H1 (cell line): ENCODE measurements around the gene ST6GALNAC2. TPM values are rescaled to one million over a fixed set of nuclear protein-coding genes. Genes with fewer than 3 reads are reported as not detected.

Experiments used
- CTCF ChIA-PET: fragments of 300-600 bp; sonication (Branson Sonifier 250); formaldehyde crosslinking; loops from one replicate; lab custom pipeline; 2021; ENCODE audit not compliant: partially characterized antibody; lab: Charles Lee
- POLR2A ChIA-PET: fragments of 300-600 bp; sonication (Branson Sonifier 250); formaldehyde crosslinking; loops from one replicate; lab custom pipeline; 2021; ENCODE audit warnings: inconsistent platforms; ENCODE audit not compliant: partially characterized antibody; lab: Charles Lee
- DNase-seq, 2 experiments: peaks; one replicate each; pipeline versions ENCODE4 v3.0.0 to v3.0.0-alpha.2; 2010 to 2022; ENCODE audit warnings: low spot score in 2 of 2, low read depth in 1 of 2, mixed read lengths in 1 of 2
- FAIRE-seq: peaks from 2 replicates; lab custom pipeline; 2011; peaks lifted over from hg19 to GRCh38; lab: Jason Lieb, UNC
- H2AFZ ChIP-seq: 2 replicates; pipeline ENCODE4 v1.8.1; 2012; ENCODE audit warnings: low read length, inconsistent platforms
- H2AK5ac ChIP-seq: 2 replicates; pipeline ENCODE4 v1.6.1; 2013; ENCODE audit warnings: low read depth, low read length
- H2BK120ac ChIP-seq: replicated peaks from 2 replicates; pipeline ENCODE3; 2013; ENCODE audit warnings: low read depth, low read length, inconsistent platforms
- H2BK12ac ChIP-seq: 2 replicates; pipeline ENCODE4 v1.6.1; 2013; ENCODE audit warnings: low read depth, low read length
- H2BK15ac ChIP-seq: 2 replicates; pipeline ENCODE4 v1.6.1; 2013; ENCODE audit warnings: low read length
- H2BK20ac ChIP-seq: 2 replicates; pipeline ENCODE4 v1.6.1; 2013; ENCODE audit warnings: low read length
- H2BK5ac ChIP-seq: 2 replicates; pipeline ENCODE4 v1.6.1; 2013; ENCODE audit warnings: low read depth, low read length
- H3K14ac ChIP-seq: 2 replicates; pipeline ENCODE4 v1.6.1; 2013; ENCODE audit warnings: inconsistent platforms; ENCODE audit not compliant: insufficient read length
- H3K18ac ChIP-seq: 2 replicates; pipeline ENCODE4 v1.6.1; 2013; ENCODE audit warnings: low read length; ENCODE audit errors: extremely low read depth
- H3K23ac ChIP-seq: 2 replicates; pipeline ENCODE4 v1.6.1; 2013; ENCODE audit warnings: inconsistent platforms; ENCODE audit not compliant: insufficient read length
- H3K23me2 ChIP-seq: 2 replicates; pipeline ENCODE4 v1.6.1; 2013; ENCODE audit warnings: low read depth, low read length
- H3K27ac ChIP-seq: 2 replicates; pipeline ENCODE4 v1.6.1; 2011; ENCODE audit warnings: low read depth, low read length, inconsistent platforms
- H3K27me3 ChIP-seq, 4 experiments: replicated peaks in 1 of 4; 1 replicate in 1 of 4; 2 replicates in 3 of 4; pipeline versions ENCODE4 v1.6.1 to v1.8.1; 2011 to 2013; ENCODE audit warnings: low read length in 3 of 4, mild to moderate bottlenecking in 3 of 4, inconsistent platforms in 2 of 4, mixed read lengths in 2 of 4, moderate library complexity in 1 of 4; ENCODE audit not compliant: control insufficient read depth in 3 of 4, insufficient read depth in 3 of 4; ENCODE audit errors: extremely low read depth in 1 of 4
- H3K36me3 ChIP-seq, 4 experiments: 2 replicates each; pipeline versions ENCODE4 v1.6.1 to v1.8.1; 2011 to 2013; ENCODE audit warnings: mild to moderate bottlenecking in 4 of 4, low read length in 3 of 4, moderate library complexity in 2 of 4, control low read depth in 1 of 4, inconsistent platforms in 1 of 4; ENCODE audit not compliant: insufficient read depth in 4 of 4, control insufficient read depth in 2 of 4
- H3K4ac ChIP-seq: replicated peaks from 2 replicates; pipeline ENCODE3; 2013; ENCODE audit warnings: low read length, low read depth, mixed read lengths, inconsistent platforms; ENCODE audit not compliant: insufficient read length
- H3K4me1 ChIP-seq, 4 experiments: replicated peaks in 1 of 4; 1 replicate in 1 of 4; 2 replicates in 3 of 4; pipeline versions ENCODE4 v1.6.1 to v1.8.1; 2011 to 2013; ENCODE audit warnings: low read length in 3 of 4, inconsistent platforms in 2 of 4, mixed read lengths in 1 of 4; ENCODE audit not compliant: insufficient read depth in 4 of 4, control insufficient read depth in 3 of 4
- H3K4me2 ChIP-seq, 2 experiments: 2 replicates each; pipeline versions ENCODE4 v1.6.1 to v1.8.1; 2011 to 2013; ENCODE audit warnings: low read depth in 2 of 2, low read length in 2 of 2, control low read depth in 1 of 2, inconsistent platforms in 1 of 2, mild to moderate bottlenecking in 1 of 2; ENCODE audit not compliant: insufficient read depth in 1 of 2
- H3K4me3 ChIP-seq, 4 experiments: fragments of 200-600, 300-600 bp in 1 of 4; sonication (generic), shearing (Covaris generic), sonication (Bioruptor Twin) in 1 of 4; 2 replicates each; pipeline versions ENCODE4 v1.5.1 to v1.8.1; 2011 to 2016; ENCODE audit warnings: low read length in 4 of 4, low read depth in 3 of 4, control low read depth in 2 of 4, inconsistent platforms in 2 of 4, mild to moderate bottlenecking in 2 of 4, mixed read lengths in 1 of 4, moderate library complexity in 1 of 4; ENCODE audit not compliant: insufficient read depth in 2 of 4; ENCODE audit errors: extremely low read depth in 1 of 4
- H3K56ac ChIP-seq: replicated peaks from 2 replicates; pipeline ENCODE3; 2013; ENCODE audit warnings: low read depth, mild to moderate bottlenecking, mixed read lengths, low read length, inconsistent platforms; ENCODE audit not compliant: insufficient read length
- H3K79me1 ChIP-seq: 2 replicates; pipeline ENCODE4 v1.6.1; 2013; ENCODE audit warnings: low read depth, low read length, control low read depth
- H3K79me2 ChIP-seq, 2 experiments: 2 replicates each; pipeline versions ENCODE4 v1.6.1 to v1.8.1; 2012 to 2013; ENCODE audit warnings: low read length in 2 of 2, mild to moderate bottlenecking in 2 of 2, inconsistent platforms in 1 of 2; ENCODE audit not compliant: insufficient read depth in 2 of 2, control insufficient read depth in 1 of 2
- H3K9ac ChIP-seq, 4 experiments: replicated peaks in 1 of 4; 1 replicate in 1 of 4; 2 replicates in 3 of 4; pipeline versions ENCODE4 v1.6.1 to v1.8.1; 2011 to 2013; ENCODE audit warnings: low read depth in 3 of 4, low read length in 3 of 4, control low read depth in 2 of 4, mild to moderate bottlenecking in 2 of 4, moderate library complexity in 2 of 4, inconsistent platforms in 1 of 4; ENCODE audit errors: extremely low read depth in 1 of 4
- H3K9me3 ChIP-seq, 2 experiments: 2 replicates each; pipeline versions ENCODE4 v1.6.1 to v1.8.1; 2012 to 2013; ENCODE audit warnings: mild to moderate bottlenecking in 2 of 2, moderate library complexity in 2 of 2, control low read depth in 1 of 2, inconsistent platforms in 1 of 2, low read depth in 1 of 2, low read length in 1 of 2, mixed read lengths in 1 of 2; ENCODE audit not compliant: insufficient read depth in 2 of 2
- H4K20me1 ChIP-seq, 2 experiments: replicated peaks in 1 of 2; 2 replicates each; pipeline versions ENCODE3 to v1.8.1; 2011 to 2013; ENCODE audit warnings: inconsistent platforms in 2 of 2, low read length in 2 of 2, mild to moderate bottlenecking in 1 of 2; ENCODE audit not compliant: insufficient read depth in 2 of 2, control insufficient read depth in 1 of 2
- H4K5ac ChIP-seq: 2 replicates; pipeline ENCODE4 v1.6.1; 2013; ENCODE audit warnings: low read length, low read depth, mixed read lengths, inconsistent platforms; ENCODE audit not compliant: insufficient read length
- H4K8ac ChIP-seq: 2 replicates; pipeline ENCODE4 v1.8.0; 2013; ENCODE audit warnings: mild to moderate bottlenecking, moderate library complexity, low read length, inconsistent platforms; ENCODE audit not compliant: insufficient read depth; ENCODE audit errors: extremely low read depth
- H4K91ac ChIP-seq: replicated peaks from 2 replicates; pipeline ENCODE3; 2013; ENCODE audit warnings: low read length, mixed read lengths, inconsistent platforms; ENCODE audit not compliant: insufficient read length
- ASH2L ChIP-seq: fragments of 200-600, 300-600 bp; sonication (generic); IDR thresholded peaks from one replicate; pipeline ENCODE4 v1.7.1; 2017; ENCODE audit warnings: low read length
- BACH1 ChIP-seq: IDR thresholded peaks from 2 replicates; pipeline ENCODE4 v1.6.1; 2012; ENCODE audit warnings: low read length, improper control_type of control experiment
- CREB1 ChIP-seq: IDR thresholded peaks from 2 replicates; pipeline ENCODE4 v1.6.1; 2012; ENCODE audit warnings: inconsistent platforms
- CTBP2 ChIP-seq: IDR thresholded peaks from 2 replicates; pipeline ENCODE4 v1.7.0; 2011; ENCODE audit warnings: borderline replicate concordance, mild to moderate bottlenecking, moderate library complexity, mixed read lengths, low read length; ENCODE audit not compliant: insufficient read depth, insufficient read length
- EGR1 ChIP-seq: IDR thresholded peaks from 2 replicates; pipeline ENCODE4 v1.6.1; 2011; ENCODE audit warnings: low read depth, low read length, borderline replicate concordance
- GABPA ChIP-seq: IDR thresholded peaks from 2 replicates; pipeline ENCODE4 v1.6.1; 2011; ENCODE audit warnings: mild to moderate bottlenecking, low read length, moderate library complexity, borderline replicate concordance; ENCODE audit not compliant: insufficient read depth
- KDM5A ChIP-seq: fragments of 200-600 bp; IDR thresholded peaks from 2 replicates; pipeline ENCODE4 v1.7.1; 2012; ENCODE audit warnings: mild to moderate bottlenecking, low read length, inconsistent platforms, mixed read lengths
- POLR2AphosphoS5 ChIP-seq: IDR thresholded peaks from 2 replicates; pipeline ENCODE4 v1.6.1; 2011; ENCODE audit warnings: low read depth, low read length
- RBBP5 ChIP-seq: IDR thresholded peaks from 2 replicates; pipeline ENCODE4 v1.7.1; 2012; ENCODE audit warnings: low read depth, mild to moderate bottlenecking, inconsistent platforms, low read length, moderate library complexity, borderline replicate concordance
- WGBS, 2 experiments: shearing (Covaris generic) in 1 of 2; methylation state at CpG; one replicate each; pipeline versions ENCODE4 v1.1.6 to v1.1.7; 2013 to 2015; ENCODE audit warnings: low lambda C conversion rate in 2 of 2, mixed read lengths in 2 of 2, inconsistent platforms in 1 of 2, low coverage in 1 of 2, missing lambda C conversion rate in 1 of 2; ENCODE audit not compliant: insufficient replicate concordance in 2 of 2, insufficient coverage in 1 of 2, insufficient read length in 1 of 2; ENCODE audit errors: extremely low coverage in 1 of 2, missing lambda C conversion rate in 1 of 2; 5-methylcytosine and 5-hydroxymethylcytosine counted together
- polyA plus RNA-seq, 7 experiments: library from polyadenylated mRNA; depleted of rRNA in 3 of 7; stranded (reverse) in 5 of 7; unstranded in 2 of 7; fragments of >200 nt in 5 of 7; fragments of 200-250 nt in 2 of 7; gene quantifications; 1 replicate in 5 of 7; 2 replicates in 1 of 7; 4 replicates in 1 of 7; pipeline versions ENCODE4 v1.2.1 to v1.2.3, GENCODE V29; 2011 to 2013; ENCODE audit warnings: missing spikeins in 2 of 7, mixed read lengths in 2 of 7
- total RNA-seq: library from RNA; stranded (reverse); fragmentation: NEBNext Ultra II Directional; extraction: Animal tissue kit (Norgen Biotek cat#: 25700); gene quantifications from 2 replicates; pipeline ENCODE4 v1.2.1, GENCODE V29; 2021

The ST6GALNAC2 gene
- total and polyA plus RNA-seq, 2 of the 8 experiments (the other 6 are each of a cell fraction or from before 2014, with no cell fraction given) = 0.09 TPM; not detected in 1

DNA sequence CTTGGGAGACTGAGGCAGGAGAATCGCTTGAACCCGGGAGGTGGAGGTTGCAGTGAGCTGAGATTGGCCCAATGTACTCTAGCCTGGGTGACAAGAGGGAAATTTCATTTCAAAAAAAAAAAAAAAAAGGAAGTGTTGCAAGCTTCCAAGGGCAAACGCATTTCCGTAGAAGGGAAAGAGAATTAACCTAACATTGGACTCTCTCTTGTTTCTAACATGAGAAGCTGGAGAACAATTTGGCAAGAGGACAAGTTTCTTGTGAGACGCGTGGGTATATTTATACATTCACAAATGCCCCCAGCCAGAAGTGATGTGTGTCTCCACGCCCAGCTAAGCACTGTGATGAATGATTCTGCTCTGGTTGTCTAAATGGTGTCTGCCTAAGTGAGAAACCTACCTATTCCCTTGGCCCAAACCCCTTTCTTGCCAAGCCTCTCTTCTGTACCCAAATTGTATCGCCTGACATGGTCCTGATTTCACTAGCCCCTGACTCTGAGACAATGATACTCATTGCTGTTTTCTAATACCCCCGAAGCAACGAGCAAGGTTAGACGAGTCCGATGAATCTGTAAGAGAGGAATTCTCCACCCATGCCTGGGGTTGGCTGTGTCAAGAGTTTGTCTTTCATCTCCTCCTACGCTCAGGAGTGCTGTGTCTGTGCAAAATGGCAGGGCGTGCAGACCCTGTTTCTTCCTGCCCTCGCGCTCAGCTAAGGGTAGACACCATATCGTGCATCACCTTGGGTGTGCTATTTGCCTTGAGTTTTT is 14.2 kb upstream of the ST6GALNAC2 start:
- H2AK5ac ChIP-seq = no peak overlapping the region
- H2BK120ac ChIP-seq = no peak overlapping the region
- H3K4me1 ChIP-seq = peaks cover 0 to 7% (median 3%) of the 10 kb centered on the region in 4 experiments; a peak in 3 of 7 replicates
- no peak overlapping the region for H3K4ac ChIP-seq
- no peaks in the 10 kb centered on the region for H3K9me3 ChIP-seq
- H3K4me2 ChIP-seq = no peak overlapping the region
- no peaks in the 10 kb centered on the region for H3K79me1 ChIP-seq
- ChIA-PET POLR2A (interaction anchor here (2.2 kb wide), 1 partner anchor 42 kb away, joined by 10 read pairs; no protein-coding TSS in a partner anchor), CTCF (interaction anchor here (0.6 to 5.3 kb wide), 8 partner anchors 10 to 1550 kb away, joined by 3 to 35 read pairs (median 7); no protein-coding TSS in a partner anchor)
- H3K27ac ChIP-seq = no peak overlapping the region
- no peaks in the 10 kb centered on the region for H4K20me1 ChIP-seq
- no peak overlapping the region for H3K14ac ChIP-seq
- H4K8ac ChIP-seq = no peak overlapping the region
- H3K56ac ChIP-seq = no peak overlapping the region
- H3K9ac ChIP-seq = no peak overlapping the region
- FAIRE-seq (no peak), DNase-seq (no peak)
- H3K4me3 ChIP-seq = no peak overlapping the region
- no peak overlapping the region for H3K23ac ChIP-seq
- 91% methylated on average over 17 of the region's 17 CpGs; no CpG with 5 or more reads in 1 of the 2 experiments for WGBS, 2 experiments
- no peak overlapping the region for H3K18ac ChIP-seq
- H3K36me3 ChIP-seq = no peaks in the 10 kb centered on the region
- H4K91ac ChIP-seq = no peak overlapping the region
- no peak overlapping the region for H2AFZ ChIP-seq
- H2BK15ac ChIP-seq = no peak overlapping the region
- no peak overlapping the region for H2BK20ac ChIP-seq
- no peaks in the 10 kb centered on the region for H3K23me2 ChIP-seq
- no peaks in the 10 kb centered on the region for H3K79me2 ChIP-seq
- no peak overlapping the region for H2BK12ac ChIP-seq
- TF ChIP-seq RBBP5 (no peak), BACH1 (no peak), EGR1 (no peak), GABPA (no peak), KDM5A (no peak), POLR2AphosphoS5 (no peak), CREB1 (no peak), CTBP2 (no peak), ASH2L (no peak)
- no peak overlapping the region for H2BK5ac ChIP-seq
- H3K27me3 ChIP-seq = no peaks in the 10 kb centered on the region; a peak in 2 of 7 replicates
- H4K5ac ChIP-seq = no peak overlapping the region
